Stimulated activated CD8-positive, alpha-beta memory T cell treated with anti-CD3 and anti-CD28 coated beads, Interleukin-2, amount 100 ng/mL, for 1 hour (primary cell): ENCODE measurements around the gene COX6B2.

ENCODE experiments used
- DNase-seq, 2 donors: peaks; one replicate each; pipeline ENCODE4 v3.0.0-alpha.2; 2020; ENCODE audit warnings: low read depth in 2 of 2

Gene COX6B2

DNA sequence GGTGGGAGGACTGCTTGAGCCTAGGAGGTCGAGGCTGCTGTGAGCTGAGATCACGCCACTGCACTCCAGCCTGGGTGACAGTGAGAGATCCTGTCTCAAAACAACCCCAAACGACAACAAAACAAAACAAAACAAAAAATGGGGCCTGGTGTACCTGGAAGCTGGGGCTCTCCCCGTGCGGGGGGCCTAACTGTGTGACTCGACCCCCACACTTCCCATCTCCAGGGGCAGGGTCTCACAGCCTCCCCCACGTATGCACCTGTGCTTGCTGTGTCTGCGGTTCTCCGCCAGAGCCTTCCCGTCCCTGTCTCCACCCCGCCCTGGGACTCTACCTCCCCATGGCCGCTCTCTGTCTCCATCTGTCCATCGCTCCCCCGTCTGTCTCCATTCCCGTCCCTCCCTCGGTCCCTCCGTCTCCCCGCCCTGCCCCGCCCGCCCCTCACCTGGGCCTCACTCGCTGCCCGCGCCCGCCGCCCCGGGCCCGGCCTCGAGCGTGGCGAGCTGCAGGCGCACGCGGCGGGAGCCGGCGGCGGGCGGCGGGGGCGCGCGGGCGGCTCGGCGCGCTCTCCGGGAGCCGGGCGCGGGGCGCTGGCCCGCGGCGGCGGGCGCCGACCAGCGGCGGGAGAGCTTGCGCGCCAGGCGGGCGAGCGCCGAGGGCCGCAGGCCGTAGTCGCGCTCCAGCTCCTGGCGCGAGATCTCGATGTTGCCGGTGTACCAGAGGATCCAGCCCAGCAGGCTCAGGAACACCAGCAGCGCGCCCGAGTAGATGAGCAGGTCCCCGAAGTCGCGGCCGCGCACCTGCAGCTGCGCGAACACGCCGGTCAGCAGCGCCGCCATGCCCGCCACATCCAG is 29.0 kb upstream of the COX6B2 start:
- DNase-seq, result no peak

DNA sequence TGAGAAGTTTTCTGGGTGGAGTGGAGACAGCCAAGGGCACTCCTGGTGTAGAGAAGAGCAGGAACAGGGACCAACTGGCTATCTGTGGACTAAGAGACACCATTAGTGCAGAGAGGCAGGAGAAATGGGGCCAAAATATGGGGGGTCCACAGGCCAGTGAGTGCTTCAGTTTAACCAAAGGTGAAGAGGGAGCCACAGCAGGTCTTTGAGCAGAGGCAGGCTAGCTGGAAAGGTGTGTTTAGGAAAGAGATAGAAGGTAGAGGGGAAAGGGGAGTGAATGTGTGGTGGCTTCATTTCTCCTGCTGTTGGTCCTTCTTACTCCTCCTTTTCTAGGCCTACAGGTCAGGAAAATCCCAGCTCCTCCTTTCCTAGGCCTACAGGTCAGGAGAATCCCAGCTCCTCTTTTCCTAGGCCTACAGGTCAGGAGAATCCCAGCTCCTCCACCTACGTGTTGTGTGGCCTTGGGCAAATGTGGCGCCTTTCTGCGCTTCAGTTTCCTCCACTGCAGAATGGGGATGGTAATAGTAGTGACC is 28.1 kb upstream of the COX6B2 start:
- DNase-seq, result no peak

DNA sequence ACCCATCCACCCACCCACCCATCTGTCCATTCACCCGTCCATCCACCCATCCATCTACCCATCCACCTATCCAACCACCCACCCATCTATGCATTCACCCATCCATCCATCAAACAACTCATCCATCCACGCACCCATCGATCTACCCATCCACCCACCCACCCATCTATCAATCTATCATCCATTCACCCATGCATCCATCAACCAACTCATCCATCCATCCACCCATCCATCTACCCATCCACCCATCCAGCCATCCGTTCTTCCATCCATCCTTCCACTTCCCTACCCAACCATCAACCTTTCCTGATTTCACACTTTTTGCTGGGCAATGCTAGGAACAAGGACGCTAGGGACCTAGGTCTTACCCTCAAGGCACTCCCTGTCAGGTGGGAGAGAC is 27.5 kb upstream of the COX6B2 start:
- no peak for DNase-seq

DNA sequence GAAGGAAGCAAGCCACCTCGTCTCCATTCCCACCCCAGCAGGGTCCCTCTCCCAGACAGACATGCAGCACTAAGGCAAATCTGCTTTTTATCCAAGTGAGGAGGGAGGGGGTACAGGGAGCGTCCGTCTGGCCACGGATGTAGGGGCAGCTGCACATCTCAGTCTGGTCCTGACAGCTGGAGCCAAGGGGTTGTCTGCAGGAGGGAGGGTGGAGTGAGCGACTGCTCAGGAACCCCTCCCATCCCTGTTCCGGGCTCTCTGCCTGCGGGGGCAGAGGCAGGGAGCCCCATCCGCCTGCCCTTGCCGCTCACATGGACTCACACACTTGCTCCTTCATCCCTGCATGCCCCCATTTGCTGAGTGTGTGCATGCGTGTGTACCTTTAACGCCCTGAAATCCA is 24.7 kb upstream of the COX6B2 start:
- DNase-seq, result no peak

DNA sequence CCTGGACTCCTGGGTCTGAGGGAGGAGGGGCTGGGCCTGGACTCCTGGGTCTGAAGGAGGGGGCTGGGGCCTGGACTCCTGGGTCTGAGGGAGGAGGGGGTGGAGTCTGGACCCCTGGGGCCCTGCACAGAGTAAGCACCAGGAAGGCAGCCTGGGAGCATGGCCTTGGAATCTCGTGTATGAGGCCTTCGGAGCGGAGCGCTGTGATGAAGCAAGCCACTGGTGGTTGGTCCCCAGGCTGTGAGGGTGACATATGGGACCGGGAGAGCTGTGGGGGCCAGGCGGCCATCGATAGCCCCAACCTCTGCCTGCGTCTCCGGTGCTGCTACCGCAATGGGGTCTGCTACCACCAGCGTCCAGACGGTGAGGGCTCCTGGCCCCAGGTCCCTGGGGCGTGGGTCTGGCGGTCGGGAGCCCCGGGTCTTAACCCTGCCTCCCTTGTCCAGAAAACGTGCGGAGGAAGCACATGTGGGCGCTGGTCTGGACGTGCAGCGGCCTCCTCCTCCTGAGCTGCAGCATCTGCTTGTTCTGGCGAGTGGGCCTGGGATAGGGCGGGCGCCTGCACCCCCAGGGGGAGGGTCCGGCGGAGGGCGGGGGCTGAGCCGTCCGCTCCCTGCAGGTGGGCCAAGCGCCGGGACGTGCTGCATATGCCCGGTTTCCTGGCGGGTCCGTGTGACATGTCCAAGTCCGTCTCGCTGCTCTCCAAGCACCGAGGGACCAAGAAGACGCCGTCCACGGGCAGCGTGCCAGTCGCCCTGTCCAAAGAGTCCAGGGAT is 23.0 kb upstream of the COX6B2 start:
- DNase-seq, result no peak

DNA sequence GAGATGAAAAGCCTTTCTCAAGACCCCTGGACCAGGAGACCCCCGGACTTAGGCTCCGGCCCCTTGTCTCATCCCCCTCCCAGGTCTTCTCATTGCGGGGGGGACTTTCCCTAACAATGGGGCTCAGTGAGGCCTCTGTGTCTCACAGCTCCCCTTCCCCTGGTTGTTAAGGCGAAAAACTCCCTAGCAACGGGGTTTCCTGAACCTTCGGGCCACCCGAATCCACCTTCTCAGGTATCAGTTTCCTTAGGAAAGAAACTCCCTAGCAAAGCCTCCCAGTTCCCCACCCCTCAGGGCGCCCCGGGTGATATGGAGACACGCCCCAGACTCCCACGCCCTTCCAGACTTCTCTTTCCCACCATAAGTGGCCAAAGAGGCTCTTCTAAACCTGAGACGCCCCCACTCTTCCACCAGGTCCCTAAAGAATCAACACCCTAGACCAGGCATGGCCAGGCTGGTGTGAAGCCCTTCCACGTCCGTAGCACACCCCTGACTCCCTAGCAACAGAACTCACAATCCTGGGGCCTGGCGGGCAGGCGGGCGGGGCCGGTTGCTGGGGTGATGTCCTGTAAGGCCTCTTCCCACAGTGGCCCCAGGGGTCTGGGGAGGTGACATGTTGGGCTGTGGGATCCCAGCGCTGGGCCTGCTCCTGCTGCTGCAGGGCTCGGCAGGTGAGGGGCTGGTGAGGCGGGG is 21.9 kb upstream of the COX6B2 start, which contains the start of gene TMEM190:
TMEM190 (plus strand) TSS at position 586 of the 693 bp plus-strand sequence; CDS start at position 614, 28 bp downstream.
- no peak for DNase-seq

DNA sequence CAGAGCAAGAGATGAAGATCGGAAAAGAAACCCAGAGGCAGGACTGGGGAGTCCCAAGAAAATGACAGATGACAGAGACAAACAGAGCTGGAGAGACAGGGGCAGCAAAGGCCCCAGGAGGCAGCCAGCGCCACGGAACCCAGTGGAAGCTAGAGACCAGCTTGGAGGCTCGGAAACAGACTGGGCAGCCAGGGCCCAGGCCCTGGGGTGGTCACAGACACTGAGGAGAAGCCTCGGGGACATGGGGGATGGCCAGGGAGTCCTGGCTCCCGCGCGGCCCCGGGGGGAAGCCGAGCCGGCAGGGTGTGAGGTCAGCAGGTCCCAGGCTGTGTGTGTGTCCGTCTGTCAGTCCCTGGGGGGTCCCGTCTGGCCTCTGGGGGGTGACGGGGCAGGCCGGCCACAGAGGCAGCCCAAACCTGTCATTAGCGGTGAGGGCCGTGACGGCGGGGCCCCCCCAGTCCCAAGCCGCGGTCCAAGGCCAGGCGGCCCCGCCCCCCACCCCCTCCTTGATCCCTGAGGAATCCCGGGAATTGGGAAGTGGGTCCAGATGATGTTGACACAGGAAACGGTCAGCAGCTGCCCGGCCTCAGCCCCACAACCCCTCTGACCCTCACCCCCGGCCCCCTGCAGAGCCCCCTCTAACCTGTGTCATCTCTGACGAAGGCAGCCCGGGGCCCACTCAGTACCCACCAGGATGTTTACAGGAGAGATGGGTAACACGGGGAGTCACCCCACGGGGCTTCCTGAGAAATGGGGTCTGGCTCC is 19.7 kb upstream of the COX6B2 start:
- no peak for DNase-seq

DNA sequence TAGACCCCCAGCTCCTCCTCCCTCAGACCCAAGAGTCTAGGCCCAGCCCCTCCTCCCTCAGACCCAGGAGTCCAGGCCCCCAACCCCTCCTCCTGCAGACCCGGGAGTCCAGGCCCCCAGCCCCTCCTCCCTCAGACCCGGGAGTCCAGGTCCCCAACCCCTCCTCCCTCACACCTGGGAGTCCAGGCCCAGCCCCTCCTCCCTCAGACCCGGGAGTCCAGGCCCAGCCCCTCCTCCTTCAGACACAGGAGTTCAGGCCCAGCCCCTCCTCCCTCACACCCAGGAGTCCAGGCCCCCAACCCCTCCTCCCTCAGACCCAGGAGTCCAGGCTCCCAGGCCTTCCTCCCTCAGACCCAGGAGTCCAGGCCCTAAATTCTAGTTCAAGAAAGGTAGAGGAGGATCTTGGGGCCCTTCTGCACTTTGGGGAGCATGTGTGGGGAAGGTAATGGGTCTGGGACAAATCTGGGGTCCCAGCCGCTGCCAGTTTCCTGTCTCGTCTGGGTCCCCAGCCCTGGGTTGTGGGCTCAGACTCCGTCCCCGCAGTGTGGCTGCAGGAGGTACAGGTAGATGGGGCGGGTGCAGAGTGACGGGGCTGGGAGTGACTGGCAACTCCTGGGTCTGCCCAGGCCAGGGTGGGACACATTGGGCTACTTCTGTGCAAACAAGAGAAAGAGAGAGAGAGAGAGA is 18.9 kb upstream of the COX6B2 start:
- no peak for DNase-seq

DNA sequence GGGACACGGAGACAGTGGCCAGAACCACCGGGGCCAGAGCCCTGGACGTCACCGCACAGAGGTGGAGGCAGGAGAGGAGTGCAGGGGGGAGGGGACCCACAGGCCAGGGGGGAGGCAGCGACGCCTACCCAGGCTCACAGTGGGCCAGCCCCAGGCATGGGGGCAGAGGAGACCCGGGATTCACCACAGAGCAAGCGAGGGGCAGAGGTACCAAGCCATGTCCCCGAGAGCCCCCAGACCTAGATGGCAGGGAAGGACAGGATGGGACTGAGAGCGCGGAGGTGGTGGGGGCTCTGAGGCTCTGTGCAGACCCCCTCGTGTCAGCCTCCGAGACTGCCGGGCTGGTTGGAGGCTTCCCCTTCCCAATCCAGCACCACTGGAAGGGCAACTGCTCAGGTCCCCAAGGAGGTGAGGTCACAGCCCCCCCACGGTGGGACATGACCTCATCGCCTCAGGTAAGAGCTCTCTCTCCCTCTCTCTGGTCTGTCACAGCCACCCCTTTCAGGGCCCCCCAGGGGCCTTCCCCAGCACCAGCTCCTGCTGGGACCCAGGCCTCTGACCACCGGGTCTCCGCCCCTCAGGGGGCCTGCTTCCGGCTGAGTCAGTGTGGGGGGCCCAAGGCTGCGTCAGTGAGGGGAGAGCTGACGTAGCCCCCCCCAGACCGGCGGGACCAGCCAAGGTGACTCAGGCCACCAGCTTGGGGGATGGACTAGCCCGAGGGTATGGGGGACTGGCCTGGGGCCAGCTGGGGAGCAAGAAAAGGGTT is 18.0 kb upstream of the COX6B2 start:
- no peak for DNase-seq

DNA sequence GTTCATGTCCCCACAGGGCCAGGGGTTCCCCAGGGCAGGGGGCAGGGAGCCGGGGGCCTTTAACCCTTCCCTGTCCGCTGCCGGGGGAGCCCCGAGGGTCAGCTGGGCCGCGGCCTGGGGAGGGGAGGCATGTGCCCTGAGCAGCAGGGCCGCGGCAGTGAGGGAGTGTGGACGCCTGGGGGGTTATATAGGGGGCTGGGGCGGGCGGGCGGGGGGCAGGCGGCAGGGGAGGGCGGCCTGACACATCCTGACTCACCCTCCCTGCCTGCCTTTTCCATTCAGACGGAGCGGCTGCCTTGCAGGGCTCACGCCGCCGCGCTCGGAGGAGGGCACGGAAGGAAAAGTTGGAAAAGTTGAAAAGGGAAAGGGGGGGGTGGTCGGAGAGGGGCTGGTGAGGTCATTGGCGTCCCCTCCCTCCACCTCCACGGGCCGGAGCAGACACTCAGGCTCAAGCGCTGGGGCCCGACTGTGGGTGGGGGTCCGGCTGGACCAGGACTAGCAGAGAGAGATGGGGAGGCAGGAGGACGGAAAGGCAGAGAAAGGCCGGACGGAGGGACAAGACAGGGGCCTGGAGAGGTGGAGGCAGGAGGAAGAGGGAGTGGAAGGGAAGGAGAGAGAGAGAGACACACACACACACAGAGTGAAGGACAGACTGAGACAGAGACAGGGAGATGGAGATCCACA is 15.9 kb upstream of the COX6B2 start, which contains the start of gene IL11:
IL11 (minus strand) TSS at position 159 of the 684 bp plus-strand sequence; CDS start at position 6, 153 bp downstream.
- no peak for DNase-seq

DNA sequence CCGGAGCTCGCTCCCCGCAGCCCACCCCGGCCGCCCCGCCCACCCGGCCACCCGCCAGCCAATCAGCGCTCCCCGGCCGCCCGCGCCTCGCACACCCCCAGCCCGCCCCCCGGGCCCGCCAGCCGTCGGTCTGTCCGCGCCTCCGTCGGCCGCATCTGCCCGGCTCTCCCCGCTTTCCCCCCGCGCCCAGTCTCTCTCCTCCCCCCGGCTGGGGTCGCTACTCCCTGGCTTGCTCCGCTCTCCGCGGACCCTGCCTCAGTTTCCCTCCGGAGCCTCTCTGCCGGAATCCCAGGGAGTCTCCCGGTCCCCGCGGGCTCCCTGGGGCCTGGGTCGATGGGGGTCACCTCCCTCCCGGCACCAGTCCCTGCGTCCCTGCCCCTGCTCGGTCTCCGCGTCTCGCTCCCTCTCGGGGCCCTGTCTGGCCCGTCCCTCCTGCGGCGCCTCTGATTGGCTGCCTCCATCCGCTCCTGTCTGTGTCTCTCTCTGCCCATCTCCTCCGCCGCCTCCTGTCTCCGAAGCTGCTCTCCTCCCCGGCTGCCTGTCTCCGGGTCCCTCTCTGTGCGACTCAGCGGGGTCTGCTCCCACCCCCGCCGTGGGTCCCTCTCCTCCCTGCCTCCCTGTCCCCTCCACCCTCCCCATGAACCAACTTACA is 15.3 kb upstream of the COX6B2 start:
- DNase-seq, result no peak

DNA sequence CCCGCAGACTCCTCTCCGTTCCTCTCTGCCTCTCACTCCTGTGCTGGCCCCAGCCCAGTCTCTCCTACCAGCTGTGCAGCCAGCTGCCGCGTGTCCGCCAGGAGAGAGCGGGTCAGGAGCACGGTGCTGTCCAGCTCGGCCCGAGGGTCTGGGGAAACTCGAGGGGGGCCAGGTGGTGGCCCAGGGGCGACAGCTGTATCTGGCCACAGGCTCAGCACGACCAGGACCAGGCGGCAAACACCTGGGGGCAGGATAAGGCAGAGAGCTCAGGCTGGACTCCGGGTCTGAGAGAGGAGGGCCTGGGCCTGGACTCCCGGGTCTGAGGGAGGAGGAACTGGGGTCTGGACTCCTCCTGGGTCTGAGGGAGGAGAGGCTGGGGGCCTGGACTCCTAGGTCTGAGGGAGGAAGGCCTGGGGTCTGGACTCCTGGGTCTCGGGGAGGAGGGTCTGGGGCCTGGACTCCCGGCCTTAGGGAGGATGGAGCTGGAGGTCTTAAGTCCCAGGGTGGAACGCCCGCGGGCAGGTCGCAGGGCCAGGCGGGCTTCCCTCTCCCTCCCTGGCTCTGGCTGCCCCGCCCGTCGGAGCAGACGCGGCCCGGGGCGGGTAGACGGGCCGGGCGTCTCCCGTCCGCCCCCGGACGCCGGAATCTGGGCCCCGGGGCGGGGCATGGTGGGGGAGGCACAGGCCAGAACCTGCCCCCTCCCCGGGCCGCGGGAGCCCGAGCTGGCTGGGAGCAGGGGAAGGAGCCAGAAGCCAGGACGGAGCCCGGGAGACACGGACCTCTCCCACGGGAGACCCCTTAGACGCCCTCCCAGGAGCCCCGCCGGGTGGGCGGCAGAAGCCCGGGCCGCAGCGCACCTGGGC is 14.4 kb upstream of the COX6B2 start:
- no peak for DNase-seq

DNA sequence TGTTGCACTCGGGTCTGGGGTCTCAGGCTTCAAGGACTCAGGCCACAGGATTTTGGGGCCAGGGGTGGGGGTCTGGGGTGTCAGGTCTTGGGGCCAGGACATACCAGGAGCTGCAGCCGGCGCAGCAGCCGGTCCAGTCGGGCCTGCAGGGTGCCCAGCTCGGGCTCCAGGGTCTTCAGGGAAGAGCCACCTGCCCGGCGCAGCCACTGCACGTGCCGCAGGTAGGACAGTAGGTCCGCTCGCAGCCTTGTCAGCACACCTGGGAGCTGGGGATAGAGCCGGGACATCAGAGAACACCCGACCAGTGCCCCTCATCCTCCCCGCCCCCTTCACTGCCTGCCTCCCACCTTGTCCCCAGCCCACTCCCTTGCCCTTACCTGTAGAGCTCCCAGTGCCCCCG is 13.6 kb upstream of the COX6B2 start:
- no peak for DNase-seq

DNA sequence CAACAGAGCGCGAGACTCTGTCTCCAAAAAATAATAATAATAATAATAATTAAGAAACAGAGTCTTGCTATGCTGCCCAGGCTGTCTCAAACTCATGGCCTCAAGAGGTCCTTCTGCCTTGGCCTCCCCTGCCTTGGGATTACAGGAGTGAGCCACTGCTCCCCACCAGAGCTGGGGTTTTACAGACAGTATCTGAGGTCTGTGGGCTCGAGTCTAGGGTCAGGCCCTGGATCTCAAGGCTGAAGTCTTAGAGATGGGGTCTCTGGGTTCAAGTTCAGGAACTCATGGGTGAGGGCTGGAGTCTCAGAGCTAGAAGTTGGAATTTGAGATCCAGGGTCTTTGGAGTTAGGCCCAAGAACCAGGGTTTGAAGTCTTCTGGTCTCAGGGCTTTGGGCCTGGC is 12.3 kb upstream of the COX6B2 start:
- no peak for DNase-seq

DNA sequence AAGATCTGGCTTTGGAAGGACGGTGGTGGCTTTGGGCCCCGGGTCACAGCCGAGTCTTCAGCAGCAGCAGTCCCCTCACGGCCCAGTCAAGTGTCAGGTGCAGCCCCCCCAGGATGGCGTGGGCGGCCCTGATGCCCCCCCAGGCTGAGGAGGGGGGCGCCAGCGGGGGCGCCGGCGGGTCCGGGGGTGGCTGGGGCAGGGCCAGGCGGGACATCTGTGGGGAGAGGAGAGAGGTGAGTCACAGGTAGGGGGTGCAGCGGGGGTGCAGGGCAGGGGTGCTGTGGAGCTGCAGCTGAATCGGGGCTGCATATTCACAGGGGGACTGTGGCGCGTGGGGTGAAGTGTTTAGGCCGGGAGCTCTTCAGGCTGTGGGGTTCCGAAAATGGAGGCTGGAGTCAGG is 11.4 kb upstream of the COX6B2 start:
- DNase-seq, result no peak

DNA sequence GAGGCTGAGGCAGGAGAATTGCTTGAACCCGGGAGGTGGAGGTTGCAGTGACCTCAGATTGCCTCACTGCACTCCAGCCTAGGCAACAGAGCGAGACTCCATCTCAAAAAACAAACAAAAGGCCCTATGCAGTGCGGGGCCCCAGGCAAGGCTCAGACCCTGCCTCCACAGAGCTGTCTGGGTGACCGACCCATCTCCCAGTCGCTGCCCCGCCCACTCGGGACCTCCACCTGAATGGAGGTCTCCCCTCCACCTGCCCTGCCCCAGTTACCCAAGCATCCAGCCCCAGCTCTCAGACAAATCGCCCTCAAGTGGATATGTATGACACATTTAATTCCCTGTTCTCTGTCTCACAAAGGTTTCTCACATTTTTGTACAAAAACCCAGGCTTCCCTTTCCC is 10.7 kb upstream of the COX6B2 start:
- DNase-seq, result no peak

DNA sequence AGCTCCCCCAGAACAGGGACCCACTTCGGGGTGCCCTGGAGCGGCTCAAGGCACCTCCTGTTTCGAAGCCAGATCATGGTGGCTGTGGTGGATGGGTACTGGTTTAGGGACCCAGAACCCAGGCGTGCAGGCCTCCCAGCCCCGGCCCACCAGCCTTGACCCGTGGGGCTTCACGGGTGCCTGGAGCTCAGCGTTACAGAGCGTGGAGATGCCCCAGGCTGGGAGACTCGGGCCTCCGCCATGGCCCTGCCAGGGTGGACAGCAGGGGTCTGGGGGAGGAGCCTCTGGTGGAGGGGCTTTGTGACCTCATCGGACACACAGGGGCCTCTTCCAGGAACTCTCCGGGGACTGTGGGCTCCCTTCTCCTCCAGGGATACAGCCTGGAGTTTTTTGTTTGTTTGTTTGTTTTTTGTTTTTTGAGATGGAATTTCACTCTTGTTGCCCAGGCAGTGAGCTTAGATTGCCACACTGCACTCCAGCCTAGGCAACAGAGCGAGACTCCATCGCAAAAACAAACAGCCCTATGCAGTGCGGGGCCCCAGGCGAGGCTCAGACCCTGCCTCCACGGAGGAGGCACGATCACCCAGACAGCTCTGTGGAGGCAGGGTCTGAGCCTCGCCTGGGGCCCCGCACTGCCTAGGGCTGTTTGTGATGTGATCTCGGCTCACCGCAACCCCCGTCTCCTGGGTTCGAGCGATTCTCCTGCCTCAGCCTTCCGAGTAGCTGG is 8.6 kb upstream of the COX6B2 start, which contains the start of gene GARIN5B:
GARIN5B (minus strand) TSS at position 271 of the 727 bp plus-strand sequence; CDS start at position 77, 194 bp downstream.
- no peak for DNase-seq
